SK-N-SH treated with all-trans-retinoic acid at 6 μM for 48 hours (cell line): Measurements from ENCODE around the gene RAI14.

Experiments
- ATAC-seq: fragments of 200-7000 bp; cut with Tn5 transposase; 3 replicates; pipeline ENCODE4 v1.9.1; 2020; ENCODE audit warnings: mild to moderate bottlenecking, moderate library complexity
- CSDC2 ChIP-seq: fragments of 250-450 bp; sonication (Bioruptor Pico); IDR thresholded peaks from 2 replicates; pipeline ENCODE4 v1.5.0; 2020; ENCODE audit warnings: mild to moderate bottlenecking, moderate library complexity
- ESRRG ChIP-seq: fragments of 250-450 bp; sonication (Bioruptor Pico); IDR thresholded peaks from 2 replicates; pipeline ENCODE4 v1.6.1; 2021; ENCODE audit warnings: mild to moderate bottlenecking
- GLIS3 ChIP-seq: fragments of 250-450 bp; sonication (Bioruptor Pico); IDR thresholded peaks from 2 replicates; pipeline ENCODE4 v1.5.0; 2020; ENCODE audit warnings: mild to moderate bottlenecking, moderate library complexity
- ISL1 ChIP-seq: fragments of 250-450 bp; sonication (Bioruptor Pico); IDR thresholded peaks from 2 replicates; pipeline ENCODE4 v2.1.2; 2022; ENCODE audit warnings: mild to moderate bottlenecking, moderate library complexity
- OSR1 ChIP-seq: fragments of 250-450 bp; sonication (Bioruptor Pico); IDR thresholded peaks from 2 replicates; pipeline ENCODE4 v1.8.0; 2022; ENCODE audit warnings: moderate library complexity, mild to moderate bottlenecking, inconsistent platforms
- PATZ1 ChIP-seq: fragments of 250-450 bp; sonication (Bioruptor Pico); IDR thresholded peaks from 2 replicates; pipeline ENCODE4 v1.8.0; 2020; ENCODE audit warnings: mild to moderate bottlenecking, moderate library complexity, borderline replicate concordance
- PPARA ChIP-seq: fragments of 250-450 bp; sonication (Bioruptor Pico); IDR thresholded peaks from 2 replicates; pipeline ENCODE4 v1.5.0; 2020; ENCODE audit warnings: mild to moderate bottlenecking, borderline replicate concordance
- RARB ChIP-seq: fragments of 250-450 bp; sonication (Bioruptor Pico); IDR thresholded peaks from 2 replicates; pipeline ENCODE4 v1.8.0; 2021; ENCODE audit warnings: mild to moderate bottlenecking, moderate library complexity
- SNAI2 ChIP-seq: fragments of 250-450 bp; sonication (Bioruptor Pico); IDR thresholded peaks from 2 replicates; pipeline ENCODE4 v1.5.0; 2020; ENCODE audit warnings: mild to moderate bottlenecking, moderate library complexity
- TCF4 ChIP-seq: fragments of 250-450 bp; sonication (Bioruptor Pico); IDR thresholded peaks from 2 replicates; pipeline ENCODE4 v1.8.0; 2021; ENCODE audit warnings: mild to moderate bottlenecking, moderate library complexity, borderline replicate concordance
- TOX ChIP-seq: fragments of 250-450 bp; sonication (Bioruptor Pico); IDR thresholded peaks from 2 replicates; pipeline ENCODE4 v1.8.0; 2021; ENCODE audit warnings: mild to moderate bottlenecking, moderate library complexity, borderline replicate concordance
- TSHZ2 ChIP-seq: fragments of 250-450 bp; sonication (Bioruptor Pico); IDR thresholded peaks from 2 replicates; pipeline ENCODE4 v1.5.0; 2020; ENCODE audit warnings: mild to moderate bottlenecking, moderate library complexity
- ZC3H10 ChIP-seq: fragments of 250-450 bp; sonication (Bioruptor Pico); IDR thresholded peaks from 2 replicates; pipeline ENCODE4 v1.5.1; 2021; ENCODE audit warnings: mild to moderate bottlenecking, moderate library complexity
- ZFP3 ChIP-seq: fragments of 250-450 bp; sonication (Bioruptor Pico); IDR thresholded peaks from 2 replicates; pipeline ENCODE4 v1.5.0; 2020; ENCODE audit warnings: mild to moderate bottlenecking, moderate library complexity
- ZFP30 ChIP-seq: fragments of 450-650 bp; formaldehyde crosslinking; IDR thresholded peaks from 2 replicates; pipeline ENCODE4 v1.5.0; 2022; ENCODE audit warnings: mild to moderate bottlenecking, moderate library complexity
- ZNF565 ChIP-seq: fragments of 450-650 bp; formaldehyde crosslinking; conservative IDR thresholded peaks from 2 replicates; pipeline ENCODE4 v1.5.0; 2020; ENCODE audit warnings: low read depth, mild to moderate bottlenecking, moderate library complexity
- ZNF8 ChIP-seq: fragments of 450-650 bp; formaldehyde crosslinking; IDR thresholded peaks from 2 replicates; pipeline ENCODE4 v1.5.0; 2020; ENCODE audit warnings: mild to moderate bottlenecking, moderate library complexity
- TF ChIP-seq, protein P1 (sequence below): fragments of 250-450 bp; sonication (Bioruptor Pico); IDR thresholded peaks from 2 replicates; pipeline ENCODE4 v1.8.0; 2021; ENCODE audit warnings: low read depth, mild to moderate bottlenecking, moderate library complexity, borderline replicate concordance
- TF ChIP-seq, protein P2 (sequence below): fragments of 250-450 bp; sonication (Bioruptor Pico); IDR thresholded peaks from 2 replicates; pipeline ENCODE4 v1.5.1; 2021; ENCODE audit warnings: mild to moderate bottlenecking, moderate library complexity

Gene RAI14

GRCh38 chr5:34876275-34876674 lies 220.1 kb downstream of the RAI14 start:
- TF ChIP-seq, protein P1, sequence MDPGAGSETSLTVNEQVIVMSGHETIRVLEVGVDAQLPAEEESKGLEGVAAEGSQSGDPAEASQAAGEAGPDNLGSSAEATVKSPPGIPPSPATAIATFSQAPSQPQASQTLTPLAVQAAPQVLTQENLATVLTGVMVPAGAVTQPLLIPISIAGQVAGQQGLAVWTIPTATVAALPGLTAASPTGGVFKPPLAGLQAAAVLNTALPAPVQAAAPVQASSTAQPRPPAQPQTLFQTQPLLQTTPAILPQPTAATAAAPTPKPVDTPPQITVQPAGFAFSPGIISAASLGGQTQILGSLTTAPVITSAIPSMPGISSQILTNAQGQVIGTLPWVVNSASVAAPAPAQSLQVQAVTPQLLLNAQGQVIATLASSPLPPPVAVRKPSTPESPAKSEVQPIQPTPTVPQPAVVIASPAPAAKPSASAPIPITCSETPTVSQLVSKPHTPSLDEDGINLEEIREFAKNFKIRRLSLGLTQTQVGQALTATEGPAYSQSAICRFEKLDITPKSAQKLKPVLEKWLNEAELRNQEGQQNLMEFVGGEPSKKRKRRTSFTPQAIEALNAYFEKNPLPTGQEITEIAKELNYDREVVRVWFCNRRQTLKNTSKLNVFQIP (CRISPR knock-in tag): no peak
- TF ChIP-seq TCF4 (CRISPR knock-in tag): no peak
- no peak for TF ChIP-seq PATZ1 (CRISPR knock-in tag)
- TF ChIP-seq ZNF565: no peak
- no peak for TF ChIP-seq ZFP30 (CRISPR knock-in tag)
- TF ChIP-seq ZNF8 (CRISPR knock-in tag): no peak
- TF ChIP-seq PPARA (CRISPR knock-in tag): no peak
- TF ChIP-seq CSDC2 (CRISPR knock-in tag): no peak
- no peak for TF ChIP-seq ESRRG (CRISPR knock-in tag)
- TF ChIP-seq, protein P2, sequence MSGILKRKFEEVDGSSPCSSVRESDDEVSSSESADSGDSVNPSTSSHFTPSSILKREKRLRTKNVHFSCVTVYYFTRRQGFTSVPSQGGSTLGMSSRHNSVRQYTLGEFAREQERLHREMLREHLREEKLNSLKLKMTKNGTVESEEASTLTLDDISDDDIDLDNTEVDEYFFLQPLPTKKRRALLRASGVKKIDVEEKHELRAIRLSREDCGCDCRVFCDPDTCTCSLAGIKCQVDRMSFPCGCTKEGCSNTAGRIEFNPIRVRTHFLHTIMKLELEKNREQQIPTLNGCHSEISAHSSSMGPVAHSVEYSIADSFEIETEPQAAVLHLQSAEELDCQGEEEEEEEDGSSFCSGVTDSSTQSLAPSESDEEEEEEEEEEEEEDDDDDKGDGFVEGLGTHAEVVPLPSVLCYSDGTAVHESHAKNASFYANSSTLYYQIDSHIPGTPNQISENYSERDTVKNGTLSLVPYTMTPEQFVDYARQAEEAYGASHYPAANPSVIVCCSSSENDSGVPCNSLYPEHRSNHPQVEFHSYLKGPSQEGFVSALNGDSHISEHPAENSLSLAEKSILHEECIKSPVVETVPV (CRISPR knock-in tag): no peak
- no peak for TF ChIP-seq TOX (CRISPR knock-in tag)
- TF ChIP-seq ZFP3 (CRISPR knock-in tag): no peak
- ATAC-seq: no peak

DNA sequence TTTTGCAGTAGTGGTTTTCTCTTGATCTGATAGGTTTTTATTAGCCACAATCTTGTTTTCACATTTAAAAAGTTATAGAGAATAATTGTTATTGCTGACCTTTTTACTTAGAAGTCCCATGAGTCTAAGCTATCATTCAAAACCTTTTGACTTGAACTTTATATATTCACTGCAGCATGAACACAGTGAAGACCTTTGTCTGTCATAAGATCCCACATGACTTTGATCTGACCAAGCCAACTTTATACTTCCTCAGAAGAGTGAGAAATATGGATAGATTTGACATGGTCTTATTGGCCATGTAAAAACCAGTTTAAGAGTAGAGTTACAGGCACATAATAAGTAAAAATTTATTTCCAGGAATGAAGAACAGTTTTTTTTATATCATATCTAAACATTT lies 225.1 kb downstream of the RAI14 start:
- ATAC-seq: no peak

More for the DNA sequence above, 225.1 kb downstream of the RAI14 start:
- TF ChIP-seq TCF4 (CRISPR knock-in tag) (no peak), PPARA (CRISPR knock-in tag) (no peak), PATZ1 (CRISPR knock-in tag) (no peak), ZNF565 (no peak), ZFP3 (CRISPR knock-in tag) (no peak), TOX (CRISPR knock-in tag) (no peak), ZFP30 (CRISPR knock-in tag) (no peak), OSR1 (no peak), ISL1 (CRISPR knock-in tag) (no peak), TSHZ2 (CRISPR knock-in tag) (no peak), ESRRG (CRISPR knock-in tag) (no peak), ZC3H10 (no peak), CSDC2 (CRISPR knock-in tag) (no peak), RARB (CRISPR knock-in tag) (no peak), GLIS3 (no peak), ZNF8 (CRISPR knock-in tag) (no peak), SNAI2 (no peak)
- TF ChIP-seq, protein P1 (CRISPR knock-in tag): no peak
- TF ChIP-seq, protein P2 (CRISPR knock-in tag): no peak
